DND-41 (cell line): ENCODE data around the gene PARL.

Source experiments
- EZH2 ChIP-seq: IDR thresholded peaks from 3 replicates; pipeline ENCODE4 v1.6.1; 2012; ENCODE audit warnings: borderline replicate concordance, low read depth, mild to moderate bottlenecking, moderate library complexity, low read length, inconsistent platforms; ENCODE audit not compliant: severe bottlenecking
- TF ChIP-seq, protein P1 (sequence below): IDR thresholded peaks from 2 replicates; pipeline ENCODE4 v1.5.1; 2012; ENCODE audit warnings: borderline replicate concordance, low read length, moderate library complexity, mild to moderate bottlenecking; ENCODE audit not compliant: poor library complexity, severe bottlenecking; ENCODE audit errors: extremely low read depth

DNA sequence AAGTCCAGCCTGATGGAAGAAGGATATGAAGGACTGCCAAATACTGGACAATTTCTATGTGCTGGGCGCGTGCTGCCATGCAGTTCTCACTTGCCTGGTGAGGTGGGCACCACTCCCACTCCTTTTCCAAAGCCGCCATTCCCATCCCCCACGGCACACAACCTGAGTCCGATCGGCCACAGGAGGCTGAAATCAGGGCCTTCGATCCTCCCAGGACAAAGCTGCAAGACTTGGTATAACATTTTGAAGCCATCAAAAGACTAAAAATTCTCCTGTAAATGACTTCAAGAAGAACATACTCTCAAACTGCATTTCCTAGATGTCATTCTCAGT, 56.2 kb downstream of the PARL start:
- TF ChIP-seq, protein P1, sequence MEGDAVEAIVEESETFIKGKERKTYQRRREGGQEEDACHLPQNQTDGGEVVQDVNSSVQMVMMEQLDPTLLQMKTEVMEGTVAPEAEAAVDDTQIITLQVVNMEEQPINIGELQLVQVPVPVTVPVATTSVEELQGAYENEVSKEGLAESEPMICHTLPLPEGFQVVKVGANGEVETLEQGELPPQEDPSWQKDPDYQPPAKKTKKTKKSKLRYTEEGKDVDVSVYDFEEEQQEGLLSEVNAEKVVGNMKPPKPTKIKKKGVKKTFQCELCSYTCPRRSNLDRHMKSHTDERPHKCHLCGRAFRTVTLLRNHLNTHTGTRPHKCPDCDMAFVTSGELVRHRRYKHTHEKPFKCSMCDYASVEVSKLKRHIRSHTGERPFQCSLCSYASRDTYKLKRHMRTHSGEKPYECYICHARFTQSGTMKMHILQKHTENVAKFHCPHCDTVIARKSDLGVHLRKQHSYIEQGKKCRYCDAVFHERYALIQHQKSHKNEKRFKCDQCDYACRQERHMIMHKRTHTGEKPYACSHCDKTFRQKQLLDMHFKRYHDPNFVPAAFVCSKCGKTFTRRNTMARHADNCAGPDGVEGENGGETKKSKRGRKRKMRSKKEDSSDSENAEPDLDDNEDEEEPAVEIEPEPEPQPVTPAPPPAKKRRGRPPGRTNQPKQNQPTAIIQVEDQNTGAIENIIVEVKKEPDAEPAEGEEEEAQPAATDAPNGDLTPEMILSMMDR = no peak
- no peak for TF ChIP-seq EZH2
